Measurements from ENCODE around the gene CHRM2. TPM values are rescaled to one million over a fixed set of nuclear protein-coding genes. Genes with fewer than 3 reads are reported as not detected.

The CHRM2 gene
- total RNA-seq, 1 donor from 2014 or later = not detected

GRCh38 chr7:137026176-137026500 lies 157.7 kb downstream of the CHRM2 start:
- H3K4me3 Mint-ChIP-seq (ENCODE audit: unreplicated experiment) = no peak overlapping the region
- no peak overlapping the region for H3K27ac Mint-ChIP-seq (ENCODE audit: unreplicated experiment)
- DNase-seq (ENCODE audit: low spot score) = no peak
- TF ChIP-seq, protein P1, sequence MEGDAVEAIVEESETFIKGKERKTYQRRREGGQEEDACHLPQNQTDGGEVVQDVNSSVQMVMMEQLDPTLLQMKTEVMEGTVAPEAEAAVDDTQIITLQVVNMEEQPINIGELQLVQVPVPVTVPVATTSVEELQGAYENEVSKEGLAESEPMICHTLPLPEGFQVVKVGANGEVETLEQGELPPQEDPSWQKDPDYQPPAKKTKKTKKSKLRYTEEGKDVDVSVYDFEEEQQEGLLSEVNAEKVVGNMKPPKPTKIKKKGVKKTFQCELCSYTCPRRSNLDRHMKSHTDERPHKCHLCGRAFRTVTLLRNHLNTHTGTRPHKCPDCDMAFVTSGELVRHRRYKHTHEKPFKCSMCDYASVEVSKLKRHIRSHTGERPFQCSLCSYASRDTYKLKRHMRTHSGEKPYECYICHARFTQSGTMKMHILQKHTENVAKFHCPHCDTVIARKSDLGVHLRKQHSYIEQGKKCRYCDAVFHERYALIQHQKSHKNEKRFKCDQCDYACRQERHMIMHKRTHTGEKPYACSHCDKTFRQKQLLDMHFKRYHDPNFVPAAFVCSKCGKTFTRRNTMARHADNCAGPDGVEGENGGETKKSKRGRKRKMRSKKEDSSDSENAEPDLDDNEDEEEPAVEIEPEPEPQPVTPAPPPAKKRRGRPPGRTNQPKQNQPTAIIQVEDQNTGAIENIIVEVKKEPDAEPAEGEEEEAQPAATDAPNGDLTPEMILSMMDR (IDR thresholded peaks at IDR 0.05; ENCODE audit: unreplicated experiment) = no peak
- H3K36me3 Mint-ChIP-seq (ENCODE audit: low read depth, unreplicated experiment) = no peaks in the 10 kb centered on the region
- H3K4me1 Mint-ChIP-seq (ENCODE audit: unreplicated experiment) = no peaks in the 10 kb centered on the region
- H3K27me3 Mint-ChIP-seq (ENCODE audit: unreplicated experiment) = no peaks in the 10 kb centered on the region
- H3K9me3 Mint-ChIP-seq (ENCODE audit: unreplicated experiment) = no peaks in the 10 kb centered on the region

GRCh38 chr7:137032436-137032835 lies 164.0 kb downstream of the CHRM2 start:
- DNase-seq (ENCODE audit: low spot score) = no peak
- Mint-ChIP-seq H3K27me3 (ENCODE audit: unreplicated experiment) (peaks cover 1% of the 10 kb centered on the region), H3K36me3 (ENCODE audit: low read depth, unreplicated experiment) (no peaks in the 10 kb centered on the region), H3K27ac (ENCODE audit: unreplicated experiment) (no peak overlapping the region), H3K4me3 (ENCODE audit: unreplicated experiment) (no peak overlapping the region), H3K4me1 (ENCODE audit: unreplicated experiment) (no peaks in the 10 kb centered on the region), H3K9me3 (ENCODE audit: unreplicated experiment) (no peaks in the 10 kb centered on the region)
- TF ChIP-seq, protein P1 (IDR thresholded peaks at IDR 0.05; ENCODE audit: unreplicated experiment) = no peak

DNA sequence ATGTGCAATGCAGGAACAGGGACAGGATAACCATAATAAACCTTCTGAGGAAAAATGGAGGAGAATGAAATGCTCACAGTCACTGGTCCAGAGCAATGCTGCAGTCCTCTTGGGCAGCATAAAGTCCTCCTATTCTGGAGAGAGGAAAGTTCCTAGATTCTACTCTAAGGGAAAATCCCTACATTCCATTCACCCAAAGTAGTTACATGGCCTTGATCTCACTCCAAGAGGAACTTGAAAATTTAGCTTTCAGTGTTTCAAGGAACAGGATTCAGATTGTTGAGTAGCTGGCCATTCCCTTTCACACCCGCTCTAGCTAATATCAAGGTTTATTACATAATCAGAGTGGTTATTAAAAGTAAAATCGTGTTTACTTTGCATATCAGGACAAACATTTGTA lies 168.3 kb downstream of the CHRM2 start:
- Mint-ChIP-seq H3K4me1 (ENCODE audit: unreplicated experiment) (no peaks in the 10 kb centered on the region), H3K4me3 (ENCODE audit: unreplicated experiment) (no peak overlapping the region)
- TF ChIP-seq, protein P1 (IDR thresholded peaks at IDR 0.05; ENCODE audit: unreplicated experiment) = no peak

GRCh38 chr7:137038706-137039105 lies 170.3 kb downstream of the CHRM2 start:
- Mint-ChIP-seq H3K27ac (ENCODE audit: unreplicated experiment) (no peak overlapping the region), H3K4me1 (ENCODE audit: unreplicated experiment) (no peaks in the 10 kb centered on the region), H3K36me3 (ENCODE audit: low read depth, unreplicated experiment) (no peaks in the 10 kb centered on the region), H3K27me3 (ENCODE audit: unreplicated experiment) (peaks cover 1% of the 10 kb centered on the region), H3K4me3 (ENCODE audit: unreplicated experiment) (no peak overlapping the region), H3K9me3 (ENCODE audit: unreplicated experiment) (no peaks in the 10 kb centered on the region)
- DNase-seq (ENCODE audit: low spot score) = no peak
- TF ChIP-seq, protein P1 (IDR thresholded peaks at IDR 0.05; ENCODE audit: unreplicated experiment) = no peak

More for the DNA sequence above, 168.3 kb downstream of the CHRM2 start:
- Mint-ChIP-seq H3K36me3 (ENCODE audit: low read depth, unreplicated experiment) (no peaks in the 10 kb centered on the region), H3K27ac (ENCODE audit: unreplicated experiment) (no peak overlapping the region), H3K27me3 (ENCODE audit: unreplicated experiment) (peaks cover 1% of the 10 kb centered on the region), H3K9me3 (ENCODE audit: unreplicated experiment) (no peaks in the 10 kb centered on the region)
- DNase-seq (ENCODE audit: low spot score) = no peak

- TF ChIP-seq, protein P1 (IDR thresholded peaks at IDR 0.05; ENCODE audit: unreplicated experiment) = no peak
- no peak overlapping the region for H3K4me3 Mint-ChIP-seq (ENCODE audit: unreplicated experiment)
- H3K36me3 Mint-ChIP-seq (ENCODE audit: low read depth, unreplicated experiment) = no peaks in the 10 kb centered on the region
- H3K9me3 Mint-ChIP-seq (ENCODE audit: unreplicated experiment) = no peaks in the 10 kb centered on the region
- no peak overlapping the region for H3K27ac Mint-ChIP-seq (ENCODE audit: unreplicated experiment)
- no peaks in the 10 kb centered on the region for H3K27me3 Mint-ChIP-seq (ENCODE audit: unreplicated experiment)
- no peaks in the 10 kb centered on the region for H3K4me1 Mint-ChIP-seq (ENCODE audit: unreplicated experiment)
- DNase-seq (ENCODE audit: low spot score) = no peak
These were observed 172.3 kb downstream of the CHRM2 start for GRCh38 chr7:137040745-137041144.

Measured in endothelial cell (in vitro differentiated cells).